Loucy (cell line): ENCODE data around the gene RPL29.

ENCODE experiments used
- CTCF ChIP-seq: fragments of 200-600 bp; sonication (generic); conservative IDR thresholded peaks from 2 replicates; pipeline ENCODE4 v1.5.1; 2014; ENCODE audit warnings: mild to moderate bottlenecking, antibody characterized with exemption, low read length
- EZH2phosphoT487 ChIP-seq: fragments of 200-600 bp; IDR thresholded peaks from 2 replicates; pipeline ENCODE4 v1.6.1; 2018; ENCODE audit warnings: antibody characterized with exemption, mild to moderate bottlenecking, moderate library complexity, borderline replicate concordance

- no peak for TF ChIP-seq CTCF
- TF ChIP-seq EZH2phosphoT487: no peak
These were observed 48.9 kb downstream of the RPL29 start for GRCh38 chr3:51946796-51947195.
